Nephron (organoid): ENCODE data around the gene COL4A6.

ENCODE experiments used
- H3K27ac Mint-ChIP-seq, 3 experiments: 2 replicates each; pipeline ENCODE4 v1.8.0; 2020; ENCODE audit warnings: mixed read lengths in 3 of 3, mild to moderate bottlenecking in 2 of 3, moderate library complexity in 1 of 3
- H3K27me3 Mint-ChIP-seq: 2 replicates; pipeline ENCODE4 v1.8.0; 2021; ENCODE audit warnings: low read depth, mild to moderate bottlenecking, moderate library complexity, mixed read lengths
- H3K36me3 Mint-ChIP-seq: 2 replicates; pipeline ENCODE4 v1.8.0; 2020; ENCODE audit warnings: low read depth, mixed read lengths
- H3K4me1 Mint-ChIP-seq: 2 replicates; pipeline ENCODE4 v1.8.0; 2020; ENCODE audit warnings: mixed read lengths
- H3K4me3 Mint-ChIP-seq, 3 experiments: 2 replicates each; pipeline ENCODE4 v1.8.0; 2020; ENCODE audit warnings: mild to moderate bottlenecking in 3 of 3, mixed read lengths in 3 of 3, moderate library complexity in 2 of 3
- H3K9me3 Mint-ChIP-seq: 2 replicates; pipeline ENCODE4 v1.8.0; 2020; ENCODE audit warnings: mixed read lengths
- CTCF ChIP-seq, 3 experiments: fragments of 200-600 bp; sonication (generic); IDR thresholded peaks; one replicate each; pipeline ENCODE4 v1.5.0; 2021; ENCODE audit warnings: antibody characterized with exemption in 3 of 3; ENCODE audit not compliant: unreplicated experiment in 3 of 3

Gene COL4A6

GRCh38 chrX:108439961-108440696, 1.9 kb upstream of the COL4A6 start:
- peaks cover 3% of the 10 kb centered on the region for H3K27me3 Mint-ChIP-seq
- H3K4me3 Mint-ChIP-seq = peak overlapping the region; percentile 93 to 97 (median 94)

GRCh38 chrX:108439426-108439942, 1.3 kb upstream of the COL4A6 start, which contains the start of gene COL4A5:
COL4A5 (plus strand) TSS chrX:108439838; CDS start chrX:108440126, 288 bp downstream.
- peaks cover 3% of the 10 kb centered on the region for H3K27me3 Mint-ChIP-seq
- H3K36me3 Mint-ChIP-seq = peaks cover 20% of the 10 kb centered on the region
- H3K9me3 Mint-ChIP-seq = peaks cover under 1% of the 10 kb centered on the region
- TF ChIP-seq CTCF (IDR thresholded peaks at IDR 0.05; ENCODE audit: unreplicated experiment in 3 of 3) = no peak
- H3K27ac Mint-ChIP-seq = peak within 1 kb of the TSS; percentile 97 to 99 (median 98)
- peaks cover 40% of the 10 kb centered on the region for H3K4me1 Mint-ChIP-seq
- peak within 1 kb of the TSS; percentile 93 to 97 (median 94) for H3K4me3 Mint-ChIP-seq

More at GRCh38 chrX:108439961-108440696, 1.9 kb upstream of the COL4A6 start:
- H3K9me3 Mint-ChIP-seq = peaks cover 6% of the 10 kb centered on the region
- H3K36me3 Mint-ChIP-seq = peaks cover 26% of the 10 kb centered on the region
- H3K27ac Mint-ChIP-seq = peak overlapping the region; percentile 97 to 99 (median 98)
- no peak for TF ChIP-seq CTCF (IDR thresholded peaks at IDR 0.05; ENCODE audit: unreplicated experiment in 3 of 3)
- peaks cover 39% of the 10 kb centered on the region for H3K4me1 Mint-ChIP-seq

GRCh38 chrX:108437349-108438109, 693 bp downstream of the COL4A6 start:
- Mint-ChIP-seq H3K4me1 (peaks cover 34% of the 10 kb centered on the region), H3K27me3 (peaks cover 3% of the 10 kb centered on the region), H3K4me3 (peak overlapping the region; percentile 79 to 97 (median 93)), H3K36me3 (peaks cover 5% of the 10 kb centered on the region), H3K27ac (peak overlapping the region; percentile 6 to 97 (median 61)), H3K9me3 (no peaks in the 10 kb centered on the region)
- no peak for TF ChIP-seq CTCF (IDR thresholded peaks at IDR 0.05; ENCODE audit: unreplicated experiment in 3 of 3)

- Mint-ChIP-seq H3K36me3 (peaks cover under 1% of the 10 kb centered on the region), H3K27me3 (peaks cover 3% of the 10 kb centered on the region), H3K9me3 (no peaks in the 10 kb centered on the region), H3K27ac (peak overlapping the region in 1 of 3 experiments; percentile 9), H3K4me1 (peaks cover 28% of the 10 kb centered on the region), H3K4me3 (peak overlapping the region in 1 of 3 experiments; percentile 66)
- no peak for TF ChIP-seq CTCF (IDR thresholded peaks at IDR 0.05; ENCODE audit: unreplicated experiment in 3 of 3)
Observed at GRCh38 chrX:108435261-108435660, 3.0 kb downstream of the COL4A6 start.

GRCh38 chrX:108426262-108426661, 12.0 kb downstream of the COL4A6 start:
- TF ChIP-seq CTCF (IDR thresholded peaks at IDR 0.05; ENCODE audit: unreplicated experiment in 3 of 3) = no peak

More at GRCh38 chrX:108426262-108426661, 12.0 kb downstream of the COL4A6 start:
- H3K4me3 Mint-ChIP-seq = no peak overlapping the region
- H3K27ac Mint-ChIP-seq = no peak overlapping the region
- H3K9me3 Mint-ChIP-seq = no peaks in the 10 kb centered on the region
- peaks cover 4% of the 10 kb centered on the region for H3K36me3 Mint-ChIP-seq
- H3K4me1 Mint-ChIP-seq = no peaks in the 10 kb centered on the region
- no peaks in the 10 kb centered on the region for H3K27me3 Mint-ChIP-seq
